Measurements from ENCODE around the gene MYLK. TPM values are rescaled to one million over a fixed set of nuclear protein-coding genes. Genes with fewer than 3 reads are reported as not detected.

MYLK gene
- 10 to 100 TPM in 1 of 2 donors, 1 to 10 TPM in 1; 7.3 to 13.4 TPM for total RNA-seq

GRCh38 chr3:123884203-123884831, at the start of gene MYLK:
Gene MYLK, minus strand, starts transcription at chr3:123884332. Its CDS starts 90,491 bp downstream, at chr3:123793841.

GRCh38 chr3:123584988-123585937, 298.9 kb downstream of the MYLK start, which contains the start of gene HACD2:
Gene HACD2, minus strand, starts transcription at chr3:123585053. Its CDS starts 26 bp downstream, at chr3:123585027.

Small RNA genes lying within 50 kb of the gene (small RNA-seq; reads per million reads assigned to genes)
- gene RF00392, result 0 to 0.06 reads per million in 2 donors

Other genes with a start within 250 kb of the MYLK start
- 10 to 100 TPM; 49.2 to 76.6 TPM for gene CCDC14, start 76.9 kb upstream of the MYLK start, total RNA-seq
- 10 to 100 TPM in 1 of 2 donors, 1 to 10 TPM in 1; 5.3 to 12.0 TPM for gene ROPN1, start 107.8 kb upstream of the MYLK start, total RNA-seq
- under 1 TPM; 0.34 to 1.00 TPM for gene KALRN, start 149.0 kb upstream of the MYLK start, total RNA-seq

Measured in melanocyte of skin (primary cell).